ENCODE measurements around the gene CDS2. TPM values are rescaled to one million over a fixed set of nuclear protein-coding genes. Genes with fewer than 3 reads are reported as not detected.

Gene CDS2
- polyA plus RNA-seq, 2 of the 4 experiments (the other 2 are of a cell fraction): 44.0 to 106 TPM

DNA sequence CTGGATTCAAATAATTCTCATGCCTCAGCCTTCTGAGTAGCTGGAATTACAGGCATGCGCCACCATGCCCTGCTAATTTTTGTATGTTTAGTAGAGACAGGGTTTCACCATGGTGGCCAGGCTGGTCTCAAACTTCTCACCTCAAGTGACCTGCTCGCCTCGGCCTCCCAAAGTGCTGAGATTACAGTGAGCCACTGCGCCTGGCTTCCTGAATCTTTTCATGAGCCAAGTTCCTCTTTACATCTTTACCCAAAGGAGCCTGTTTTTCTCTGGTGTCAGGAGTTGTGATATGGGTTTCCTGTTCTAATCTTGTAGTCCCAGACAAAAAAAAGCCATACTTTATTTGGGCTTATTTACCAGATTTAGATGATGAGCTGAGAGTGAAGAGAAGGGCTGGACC lies 41.4 kb upstream of the CDS2 start:
- DNase-seq (ENCODE audit: low read depth in 1 of 2, low spot score in 1 of 2) (no peak), ATAC-seq (no peak), FAIRE-seq (no peak)
- Histone ChIP-seq H3K4me1 (peaks cover 13% of the 10 kb centered on the region), H3K4me3 (no peak overlapping the region), H3K27ac (peak overlapping the region in 1 of 2 experiments; percentile 32; a peak in 2 of 6 replicates), H3K4me2 (no peak overlapping the region), H3K9me3 (no peaks in the 10 kb centered on the region)
- WGBS (ENCODE audit: missing lambda C conversion rate): 91% methylated on average over 4 of the region's 4 CpGs
- CTCF ChIA-PET: interaction anchor here (0.7 to 3.1 kb wide), 7 partner anchors 13 to 135 kb away, joined by 3 to 14 read pairs (median 4); no protein-coding TSS in a partner anchor
- no peak for TF ChIP-seq FOXS1 (CRISPR knock-in tag; IDR thresholded peaks at IDR 0.05)
- TF ChIP-seq EP300 (IDR thresholded peaks at IDR 0.05): no peak
- TF ChIP-seq, protein P1, sequence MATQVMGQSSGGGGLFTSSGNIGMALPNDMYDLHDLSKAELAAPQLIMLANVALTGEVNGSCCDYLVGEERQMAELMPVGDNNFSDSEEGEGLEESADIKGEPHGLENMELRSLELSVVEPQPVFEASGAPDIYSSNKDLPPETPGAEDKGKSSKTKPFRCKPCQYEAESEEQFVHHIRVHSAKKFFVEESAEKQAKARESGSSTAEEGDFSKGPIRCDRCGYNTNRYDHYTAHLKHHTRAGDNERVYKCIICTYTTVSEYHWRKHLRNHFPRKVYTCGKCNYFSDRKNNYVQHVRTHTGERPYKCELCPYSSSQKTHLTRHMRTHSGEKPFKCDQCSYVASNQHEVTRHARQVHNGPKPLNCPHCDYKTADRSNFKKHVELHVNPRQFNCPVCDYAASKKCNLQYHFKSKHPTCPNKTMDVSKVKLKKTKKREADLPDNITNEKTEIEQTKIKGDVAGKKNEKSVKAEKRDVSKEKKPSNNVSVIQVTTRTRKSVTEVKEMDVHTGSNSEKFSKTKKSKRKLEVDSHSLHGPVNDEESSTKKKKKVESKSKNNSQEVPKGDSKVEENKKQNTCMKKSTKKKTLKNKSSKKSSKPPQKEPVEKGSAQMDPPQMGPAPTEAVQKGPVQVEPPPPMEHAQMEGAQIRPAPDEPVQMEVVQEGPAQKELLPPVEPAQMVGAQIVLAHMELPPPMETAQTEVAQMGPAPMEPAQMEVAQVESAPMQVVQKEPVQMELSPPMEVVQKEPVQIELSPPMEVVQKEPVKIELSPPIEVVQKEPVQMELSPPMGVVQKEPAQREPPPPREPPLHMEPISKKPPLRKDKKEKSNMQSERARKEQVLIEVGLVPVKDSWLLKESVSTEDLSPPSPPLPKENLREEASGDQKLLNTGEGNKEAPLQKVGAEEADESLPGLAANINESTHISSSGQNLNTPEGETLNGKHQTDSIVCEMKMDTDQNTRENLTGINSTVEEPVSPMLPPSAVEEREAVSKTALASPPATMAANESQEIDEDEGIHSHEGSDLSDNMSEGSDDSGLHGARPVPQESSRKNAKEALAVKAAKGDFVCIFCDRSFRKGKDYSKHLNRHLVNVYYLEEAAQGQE (IDR thresholded peaks at IDR 0.05): no peak
- no peak for TF ChIP-seq ZNF302 (CRISPR knock-in tag; IDR thresholded peaks at IDR 0.05)
- TF ChIP-seq GATA3 (IDR thresholded peaks at IDR 0.05; ENCODE audit: borderline replicate concordance): no peak
- TF ChIP-seq EHMT2 (IDR thresholded peaks at IDR 0.05; ENCODE audit: low read depth): no peak
- TF ChIP-seq MYC (IDR thresholded peaks at IDR 0.05; ENCODE audit: borderline replicate concordance, low read length): no peak
- TF ChIP-seq EHF (CRISPR knock-in tag; IDR thresholded peaks at IDR 0.05): no peak
- no peak for TF ChIP-seq TP53 (CRISPR knock-in tag; IDR thresholded peaks at IDR 0.05)
- no peak for TF ChIP-seq BHLHE40 (IDR thresholded peaks at IDR 0.05; ENCODE audit: low read depth, low read length)
- TF ChIP-seq, protein P2, sequence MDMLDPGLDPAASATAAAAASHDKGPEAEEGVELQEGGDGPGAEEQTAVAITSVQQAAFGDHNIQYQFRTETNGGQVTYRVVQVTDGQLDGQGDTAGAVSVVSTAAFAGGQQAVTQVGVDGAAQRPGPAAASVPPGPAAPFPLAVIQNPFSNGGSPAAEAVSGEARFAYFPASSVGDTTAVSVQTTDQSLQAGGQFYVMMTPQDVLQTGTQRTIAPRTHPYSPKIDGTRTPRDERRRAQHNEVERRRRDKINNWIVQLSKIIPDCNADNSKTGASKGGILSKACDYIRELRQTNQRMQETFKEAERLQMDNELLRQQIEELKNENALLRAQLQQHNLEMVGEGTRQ (IDR thresholded peaks at IDR 0.05): no peak
- TF ChIP-seq, protein P3, sequence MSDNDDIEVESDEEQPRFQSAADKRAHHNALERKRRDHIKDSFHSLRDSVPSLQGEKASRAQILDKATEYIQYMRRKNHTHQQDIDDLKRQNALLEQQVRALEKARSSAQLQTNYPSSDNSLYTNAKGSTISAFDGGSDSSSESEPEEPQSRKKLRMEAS (IDR thresholded peaks at IDR 0.05): no peak
- TF ChIP-seq ZFP36 (IDR thresholded peaks at IDR 0.05; ENCODE audit: borderline replicate concordance, partially characterized antibody): no peak
- no peak for TF ChIP-seq JUNB (IDR thresholded peaks at IDR 0.05)
- TF ChIP-seq PBX3 (IDR thresholded peaks at IDR 0.05): no peak
- no peak for TF ChIP-seq MAFK (IDR thresholded peaks at IDR 0.05; ENCODE audit: partially characterized antibody)
- POLR2A ChIA-PET: no interaction called here

- H3K27ac ChIP-seq: no peak overlapping the region
- 91% methylated on average over 3 of the region's 3 CpGs for WGBS (ENCODE audit: missing lambda C conversion rate)
- H3K4me2 ChIP-seq: no peak overlapping the region
- DNase-seq (ENCODE audit: low read depth in 1 of 2, low spot score in 1 of 2) (no peak), ATAC-seq (no peak), FAIRE-seq (no peak)
- no peak overlapping the region for H3K4me3 ChIP-seq
- POLR2A ChIA-PET: no interaction called here
- CTCF ChIA-PET: interaction anchor here (0.7 to 3.4 kb wide), 7 partner anchors 9 to 491 kb away, joined by 3 to 26 read pairs (median 4); no protein-coding TSS in a partner anchor
- no peaks in the 10 kb centered on the region for H3K9me3 ChIP-seq
- TF ChIP-seq ZSCAN20 (CRISPR knock-in tag; IDR thresholded peaks at IDR 0.05) (no peak), CEBPB (IDR thresholded peaks at IDR 0.05) (no peak)
- H3K4me1 ChIP-seq: no peaks in the 10 kb centered on the region
Measured at GRCh38 chr20:5088688-5089087, 38.1 kb upstream of the CDS2 start.

- Histone ChIP-seq H3K4me2 (no peak overlapping the region), H3K9me3 (no peaks in the 10 kb centered on the region), H3K27ac (no peak overlapping the region), H3K4me3 (no peak overlapping the region), H3K4me1 (no peaks in the 10 kb centered on the region)
- ATAC-seq (no peak; a peak in 1 of 6 replicates), DNase-seq (ENCODE audit: low read depth in 1 of 2, low spot score in 1 of 2) (no peak), FAIRE-seq (no peak)
- WGBS (ENCODE audit: missing lambda C conversion rate): 88% methylated on average over 4 of the region's 4 CpGs
- ChIA-PET CTCF (no interaction called here), POLR2A (no interaction called here)
- TF ChIP-seq PHF8 (IDR thresholded peaks at IDR 0.05; ENCODE audit: borderline replicate concordance, low read depth): no peak
- no peak for TF ChIP-seq KDM5A (IDR thresholded peaks at IDR 0.05)
- TF ChIP-seq RFX5 (IDR thresholded peaks at IDR 0.05): no peak
- no peak for TF ChIP-seq ESRRA (IDR thresholded peaks at IDR 0.05; ENCODE audit: borderline replicate concordance, low read length)
- no peak for TF ChIP-seq NPAS2 (CRISPR knock-in tag; IDR thresholded peaks at IDR 0.05; ENCODE audit: borderline replicate concordance)
- TF ChIP-seq, protein P4, sequence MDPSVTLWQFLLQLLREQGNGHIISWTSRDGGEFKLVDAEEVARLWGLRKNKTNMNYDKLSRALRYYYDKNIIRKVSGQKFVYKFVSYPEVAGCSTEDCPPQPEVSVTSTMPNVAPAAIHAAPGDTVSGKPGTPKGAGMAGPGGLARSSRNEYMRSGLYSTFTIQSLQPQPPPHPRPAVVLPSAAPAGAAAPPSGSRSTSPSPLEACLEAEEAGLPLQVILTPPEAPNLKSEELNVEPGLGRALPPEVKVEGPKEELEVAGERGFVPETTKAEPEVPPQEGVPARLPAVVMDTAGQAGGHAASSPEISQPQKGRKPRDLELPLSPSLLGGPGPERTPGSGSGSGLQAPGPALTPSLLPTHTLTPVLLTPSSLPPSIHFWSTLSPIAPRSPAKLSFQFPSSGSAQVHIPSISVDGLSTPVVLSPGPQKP (IDR thresholded peaks at IDR 0.05; ENCODE audit: low read depth, low read length): no peak
- TF ChIP-seq EP300 (IDR thresholded peaks at IDR 0.05): no peak
- TF ChIP-seq E2F6 (IDR thresholded peaks at IDR 0.05; ENCODE audit: borderline replicate concordance, low read depth): no peak
- TF ChIP-seq RNF2 (IDR thresholded peaks at IDR 0.05; ENCODE audit: borderline replicate concordance, low read depth): no peak
- TF ChIP-seq MAFK (IDR thresholded peaks at IDR 0.05; ENCODE audit: partially characterized antibody): no peak
- TF ChIP-seq ZC3H11A (IDR thresholded peaks at IDR 0.05): no peak
- TF ChIP-seq POLR2AphosphoS2 (conservative IDR thresholded peaks at IDR 0.05; ENCODE audit: low read length): no peak
- TF ChIP-seq EHMT2 (IDR thresholded peaks at IDR 0.05; ENCODE audit: low read depth): no peak
Measured at GRCh38 chr20:5090191-5090590, 36.6 kb upstream of the CDS2 start.
